ENCODE results near the gene TSPEAR.

DNA sequence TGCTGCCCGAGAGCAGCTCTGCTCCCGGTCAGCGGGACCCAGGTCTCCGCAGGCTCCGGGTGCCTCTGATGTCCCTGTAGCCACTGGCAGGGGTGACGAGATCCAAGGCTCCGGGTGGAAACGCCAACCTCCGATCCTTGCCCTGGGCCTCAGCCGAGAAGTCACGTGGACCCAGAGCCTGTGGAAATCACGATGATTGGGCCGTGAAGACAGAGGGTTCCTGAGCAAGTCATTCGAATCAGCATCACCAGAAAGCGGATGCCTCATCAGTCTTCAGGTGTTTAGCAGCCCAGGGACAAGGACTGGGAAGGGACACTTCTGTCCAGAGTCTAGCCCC, 243.5 kb downstream of the TSPEAR start:
- TF ChIP-seq, protein P1, sequence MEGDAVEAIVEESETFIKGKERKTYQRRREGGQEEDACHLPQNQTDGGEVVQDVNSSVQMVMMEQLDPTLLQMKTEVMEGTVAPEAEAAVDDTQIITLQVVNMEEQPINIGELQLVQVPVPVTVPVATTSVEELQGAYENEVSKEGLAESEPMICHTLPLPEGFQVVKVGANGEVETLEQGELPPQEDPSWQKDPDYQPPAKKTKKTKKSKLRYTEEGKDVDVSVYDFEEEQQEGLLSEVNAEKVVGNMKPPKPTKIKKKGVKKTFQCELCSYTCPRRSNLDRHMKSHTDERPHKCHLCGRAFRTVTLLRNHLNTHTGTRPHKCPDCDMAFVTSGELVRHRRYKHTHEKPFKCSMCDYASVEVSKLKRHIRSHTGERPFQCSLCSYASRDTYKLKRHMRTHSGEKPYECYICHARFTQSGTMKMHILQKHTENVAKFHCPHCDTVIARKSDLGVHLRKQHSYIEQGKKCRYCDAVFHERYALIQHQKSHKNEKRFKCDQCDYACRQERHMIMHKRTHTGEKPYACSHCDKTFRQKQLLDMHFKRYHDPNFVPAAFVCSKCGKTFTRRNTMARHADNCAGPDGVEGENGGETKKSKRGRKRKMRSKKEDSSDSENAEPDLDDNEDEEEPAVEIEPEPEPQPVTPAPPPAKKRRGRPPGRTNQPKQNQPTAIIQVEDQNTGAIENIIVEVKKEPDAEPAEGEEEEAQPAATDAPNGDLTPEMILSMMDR (IDR thresholded peaks at IDR 0.05), result no peak
- TF ChIP-seq POLR2A (IDR thresholded peaks at IDR 0.05), result no peak
